HG02852 (cell line): Measurements from ENCODE around the gene DSC2.
A peak's percentile ranks its signal among the peaks of the same experiment; 100 is the strongest.

Source experiments
- ATAC-seq: cut with Tn5 transposase; IDR thresholded peaks from one replicate; pipeline ENCODE4 v1.9.1; 2021; ENCODE audit warnings: mild to moderate bottlenecking, moderate library complexity; ENCODE audit not compliant: unreplicated experiment

The DSC2 gene

GRCh38 chr18:31099450-31100230 lies 2.6 kb downstream of the DSC2 start:
- no peak for ATAC-seq

DNA sequence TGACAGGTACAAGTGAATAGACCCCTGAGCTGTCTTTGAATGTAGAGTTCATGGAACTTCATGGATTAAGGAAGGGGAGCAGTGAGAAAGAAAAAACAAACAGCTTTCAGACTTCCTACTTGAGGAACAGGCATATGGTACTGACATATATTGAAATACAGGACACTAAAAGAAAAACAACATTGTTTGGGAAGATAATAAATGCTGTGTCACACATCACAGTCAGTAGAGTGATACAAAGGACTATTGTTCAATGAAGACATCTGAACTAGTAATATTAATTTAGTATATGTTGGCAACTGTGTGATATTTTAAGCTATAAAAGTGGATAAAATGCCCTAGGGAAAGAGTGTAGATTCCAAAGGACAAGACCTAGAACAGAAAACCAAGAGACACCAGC lies 3.3 kb downstream of the DSC2 start:
- no peak for ATAC-seq

DNA sequence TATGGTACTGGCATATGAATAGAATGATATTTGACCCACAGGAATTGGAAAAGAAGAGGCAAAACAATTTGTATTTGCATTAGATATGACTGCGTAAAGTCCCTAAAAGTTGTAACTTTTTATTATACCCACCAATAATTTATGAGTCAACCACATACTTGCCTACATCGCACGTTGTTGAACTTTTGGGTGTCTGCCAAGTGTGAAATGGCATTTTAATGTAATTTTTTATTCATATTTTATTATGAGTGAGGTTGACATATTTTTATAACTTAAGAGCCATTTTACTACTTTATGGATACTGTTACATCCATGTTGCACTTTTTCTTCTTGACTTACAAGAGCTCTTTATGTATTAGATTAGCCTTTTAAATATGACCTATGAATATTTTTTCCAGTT lies 4.6 kb downstream of the DSC2 start:
- ATAC-seq: no peak

GRCh38 chr18:31093880-31094279 lies 8.3 kb downstream of the DSC2 start:
- ATAC-seq: no peak

DNA sequence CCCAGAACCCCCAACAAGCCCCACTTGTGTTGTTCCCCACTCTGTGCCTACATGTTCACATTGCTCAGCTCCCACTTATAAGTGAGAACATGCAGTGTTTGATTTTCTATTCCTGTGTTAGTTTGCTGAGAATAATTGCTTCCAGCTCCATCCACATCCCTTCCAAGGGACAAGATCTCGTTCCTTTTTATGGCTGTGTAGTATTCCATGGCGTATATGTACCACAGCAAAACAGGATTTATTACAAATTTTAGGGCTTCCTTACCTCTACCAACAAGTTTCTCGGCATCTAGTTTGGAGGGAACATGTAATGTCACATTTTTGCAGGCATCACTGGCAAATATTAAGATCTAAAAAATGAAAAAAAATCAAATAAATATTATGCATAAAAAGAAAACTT lies 8.9 kb downstream of the DSC2 start:
- ATAC-seq: no peak

DNA sequence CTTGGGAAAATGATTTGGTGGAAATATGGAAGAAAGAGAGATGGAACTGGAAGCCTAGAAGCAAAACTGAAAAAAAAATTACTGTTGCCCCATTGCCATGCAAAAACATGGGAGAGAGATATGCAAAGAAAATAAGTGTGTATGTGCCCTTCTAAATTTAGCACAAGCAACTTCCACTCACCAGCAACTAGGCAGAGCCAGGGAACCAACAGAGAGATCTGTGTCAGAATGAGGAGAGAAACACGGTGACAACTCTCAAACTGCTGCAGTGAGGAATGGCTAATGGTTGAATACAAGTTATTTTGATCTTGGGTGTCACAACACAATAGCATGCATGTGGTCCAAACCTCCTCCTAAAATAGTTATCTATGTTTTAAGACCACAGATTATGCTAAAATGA lies 10.9 kb downstream of the DSC2 start:
- no peak for ATAC-seq

GRCh38 chr18:31088532-31088931 lies 13.7 kb downstream of the DSC2 start:
- no peak for ATAC-seq

GRCh38 chr18:31079973-31080372 lies 22.2 kb downstream of the DSC2 start:
- no peak for ATAC-seq

- ATAC-seq: no peak
These were observed 24.3 kb downstream of the DSC2 start for GRCh38 chr18:31077878-31078277.

- ATAC-seq: no peak
These were observed 30.0 kb downstream of the DSC2 start for GRCh38 chr18:31072175-31072574.

GRCh38 chr18:31070206-31070605 lies 32.0 kb downstream of the DSC2 start:
- no peak for ATAC-seq

DNA sequence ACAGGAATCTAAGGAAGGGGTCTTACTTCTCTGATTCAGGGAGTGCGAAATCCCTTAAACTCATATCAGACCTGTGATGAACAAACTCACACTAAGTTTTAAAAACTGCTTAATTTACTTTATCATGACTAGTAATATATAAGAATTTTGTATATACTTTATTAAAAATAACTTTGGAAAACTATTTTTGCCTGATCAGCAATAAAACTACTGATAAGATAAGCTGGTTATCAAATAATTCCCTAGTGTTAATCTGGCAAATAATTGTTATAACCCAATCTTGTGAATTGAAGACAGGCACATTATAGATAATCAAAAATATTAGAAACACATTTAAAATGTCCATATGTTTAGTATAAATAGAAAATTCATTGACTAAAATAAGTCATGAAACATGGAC lies 36.0 kb downstream of the DSC2 start:
- no peak for ATAC-seq

DNA sequence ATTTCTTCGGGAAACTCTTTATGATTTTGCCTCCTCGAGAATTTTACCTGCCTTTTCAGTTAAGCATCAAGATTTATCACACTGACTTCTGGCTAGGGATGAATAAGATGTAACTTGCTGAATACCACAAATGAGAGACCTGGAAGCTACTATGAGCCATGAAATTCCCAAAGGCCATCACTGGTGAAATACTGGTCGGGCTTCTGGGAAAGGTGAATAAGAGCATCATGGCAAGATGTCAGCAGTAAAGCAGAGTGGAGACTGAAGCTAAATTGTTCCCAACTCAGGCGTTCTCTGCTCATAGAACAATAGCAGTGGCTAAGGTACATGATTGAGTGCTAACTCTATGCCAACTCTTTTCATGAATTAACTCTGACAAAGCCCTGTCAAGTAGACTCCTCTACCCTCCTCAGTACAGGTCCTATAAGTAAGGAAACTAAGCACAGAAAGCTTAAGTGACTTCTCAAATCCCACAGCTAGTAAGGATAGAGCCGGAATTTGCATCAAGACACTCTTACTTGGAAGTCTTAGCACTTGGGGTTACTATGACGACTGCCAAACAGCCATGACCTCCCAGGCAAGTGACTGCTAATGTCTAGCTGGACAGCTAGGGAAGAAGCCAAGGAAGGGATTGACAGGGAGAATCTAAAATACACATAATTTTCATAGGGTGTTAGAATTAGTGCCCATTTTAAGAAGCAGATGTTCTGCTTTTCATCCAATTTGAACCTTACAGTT lies 37.0 kb downstream of the DSC2 start:
- no peak for ATAC-seq

DNA sequence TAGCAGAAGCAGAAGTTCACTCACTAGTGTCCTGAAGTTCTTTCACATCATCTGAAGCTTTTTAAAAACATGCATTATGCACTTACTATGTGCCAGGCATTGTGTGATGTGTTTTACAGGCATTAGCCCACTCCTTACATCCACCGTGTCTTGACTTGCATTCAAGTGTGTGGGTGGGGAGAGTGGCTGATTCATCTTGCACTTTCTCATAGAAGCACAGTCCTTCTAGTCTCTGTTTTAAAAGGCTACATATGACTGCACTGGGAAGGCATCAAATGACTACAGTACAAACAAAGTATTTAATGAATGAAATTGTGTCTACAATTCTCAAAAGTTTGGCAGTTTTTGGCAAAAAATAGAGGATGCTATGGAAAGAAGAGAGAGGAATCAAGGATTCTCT lies 38.1 kb downstream of the DSC2 start:
- ATAC-seq: peak; percentile 89

GRCh38 chr18:31061945-31062344 lies 40.3 kb downstream of the DSC2 start:
- peak; percentile 41 for ATAC-seq

DNA sequence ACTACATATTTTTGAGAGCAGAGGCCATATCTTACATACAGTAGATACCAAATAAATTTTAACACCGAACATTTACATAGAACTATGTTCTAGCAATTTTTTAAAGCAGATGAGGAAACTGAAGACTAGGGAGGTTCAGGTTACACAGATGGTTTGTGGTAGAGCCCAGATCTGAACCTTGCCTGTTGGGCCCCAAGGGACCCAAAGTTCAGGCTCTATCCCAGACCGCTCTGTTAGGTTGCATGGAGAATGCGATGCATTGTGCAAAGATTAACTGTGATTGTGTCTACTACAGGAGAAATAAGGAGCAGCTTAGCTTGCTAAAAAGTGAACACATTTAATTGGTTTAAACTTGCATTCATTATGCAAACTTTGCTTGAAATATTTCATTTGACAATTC lies 43.3 kb downstream of the DSC2 start:
- ATAC-seq: no peak

GRCh38 chr18:31057917-31058316 lies 44.3 kb downstream of the DSC2 start:
- ATAC-seq: no peak

GRCh38 chr18:31057051-31057450 lies 45.2 kb downstream of the DSC2 start:
- ATAC-seq: no peak

- ATAC-seq: no peak
These were observed 45.9 kb downstream of the DSC2 start for GRCh38 chr18:31056296-31056695.

- no peak for ATAC-seq
These were observed 51.6 kb downstream of the DSC2 start for GRCh38 chr18:31050635-31051034.

DNA sequence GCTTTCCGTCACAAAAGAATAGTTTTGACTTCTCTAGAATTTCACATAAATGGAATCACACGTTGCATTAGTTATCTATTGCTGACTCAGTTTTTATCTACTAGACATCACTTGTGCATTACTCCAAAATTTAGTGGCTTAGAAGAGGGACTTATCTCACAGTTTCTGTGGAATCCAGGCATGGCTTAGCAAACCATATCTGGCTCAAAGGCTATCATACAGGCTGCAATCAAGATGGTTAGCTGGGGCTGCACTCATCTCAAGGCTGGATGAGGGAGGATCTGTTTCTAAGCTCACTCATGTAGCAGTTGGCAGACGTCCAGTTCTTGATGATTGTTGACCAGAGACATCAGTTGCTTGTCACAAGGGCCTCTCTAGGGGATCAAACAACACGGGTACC lies 53.0 kb downstream of the DSC2 start:
- no peak for ATAC-seq

- no peak for ATAC-seq
These were observed 54.0 kb downstream of the DSC2 start for GRCh38 chr18:31048216-31048615.
